ENCODE results near the gene CLDN8.
A peak's percentile ranks its signal among the peaks of the same experiment; 100 is the strongest.

The CLDN8 gene

GRCh38 chr21:30216041-30216723 is at the start of gene CLDN8:
Gene CLDN8, minus strand, starts transcription at chr21:30216097. Its CDS starts 172 bp downstream, at chr21:30215925.
- TF ChIP-seq, protein P1, sequence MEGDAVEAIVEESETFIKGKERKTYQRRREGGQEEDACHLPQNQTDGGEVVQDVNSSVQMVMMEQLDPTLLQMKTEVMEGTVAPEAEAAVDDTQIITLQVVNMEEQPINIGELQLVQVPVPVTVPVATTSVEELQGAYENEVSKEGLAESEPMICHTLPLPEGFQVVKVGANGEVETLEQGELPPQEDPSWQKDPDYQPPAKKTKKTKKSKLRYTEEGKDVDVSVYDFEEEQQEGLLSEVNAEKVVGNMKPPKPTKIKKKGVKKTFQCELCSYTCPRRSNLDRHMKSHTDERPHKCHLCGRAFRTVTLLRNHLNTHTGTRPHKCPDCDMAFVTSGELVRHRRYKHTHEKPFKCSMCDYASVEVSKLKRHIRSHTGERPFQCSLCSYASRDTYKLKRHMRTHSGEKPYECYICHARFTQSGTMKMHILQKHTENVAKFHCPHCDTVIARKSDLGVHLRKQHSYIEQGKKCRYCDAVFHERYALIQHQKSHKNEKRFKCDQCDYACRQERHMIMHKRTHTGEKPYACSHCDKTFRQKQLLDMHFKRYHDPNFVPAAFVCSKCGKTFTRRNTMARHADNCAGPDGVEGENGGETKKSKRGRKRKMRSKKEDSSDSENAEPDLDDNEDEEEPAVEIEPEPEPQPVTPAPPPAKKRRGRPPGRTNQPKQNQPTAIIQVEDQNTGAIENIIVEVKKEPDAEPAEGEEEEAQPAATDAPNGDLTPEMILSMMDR (IDR thresholded peaks at IDR 0.05), result no peak

DNA sequence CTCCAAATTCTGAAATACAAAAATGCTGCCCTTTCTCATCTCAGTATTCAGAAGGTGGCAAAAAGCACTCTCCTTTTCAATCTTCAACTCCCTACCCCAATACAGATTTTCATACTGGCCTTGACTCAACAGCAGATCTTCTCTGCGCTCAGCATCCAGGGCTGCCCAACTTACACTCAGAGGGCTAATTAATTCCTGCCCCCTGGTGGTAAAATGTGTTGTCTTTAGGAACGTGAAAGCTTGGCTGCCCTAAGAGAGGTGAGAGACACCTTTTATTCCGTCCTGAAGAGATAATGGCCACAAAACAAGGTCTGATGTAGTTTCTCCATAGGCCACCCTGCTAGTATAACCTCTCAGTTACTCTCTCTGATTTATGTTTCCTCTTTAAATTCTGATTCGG is 41.9 kb upstream of the CLDN8 start:
- peak; percentile 6 for DNase-seq
- Mint-ChIP-seq H3K4me1 (peaks cover 5% of the 10 kb centered on the region), H3K36me3 (ENCODE audit: low read depth) (no peaks in the 10 kb centered on the region), H3K4me3 (no peak overlapping the region), H3K9me3 (no peaks in the 10 kb centered on the region), H3K27me3 (ENCODE audit: low read depth, poor library complexity) (no peaks in the 10 kb centered on the region), H3K27ac (no peak overlapping the region)
- TF ChIP-seq, protein P1 (IDR thresholded peaks at IDR 0.05), result peak; percentile 28

More at GRCh38 chr21:30216041-30216723, at the start of gene CLDN8:
- Mint-ChIP-seq H3K27ac (no peak within 1 kb of the TSS), H3K4me3 (no peak within 1 kb of the TSS), H3K36me3 (ENCODE audit: low read depth) (no peaks in the 10 kb centered on the region), H3K9me3 (no peaks in the 10 kb centered on the region), H3K27me3 (ENCODE audit: low read depth, poor library complexity) (no peaks in the 10 kb centered on the region), H3K4me1 (no peaks in the 10 kb centered on the region)
- DNase-seq, result no peak

GRCh38 chr21:30256100-30256499 is 40.2 kb upstream of the CLDN8 start:
- H3K9me3 Mint-ChIP-seq, result no peaks in the 10 kb centered on the region
- TF ChIP-seq, protein P1 (IDR thresholded peaks at IDR 0.05), result no peak
- DNase-seq, result no peak
- H3K36me3 Mint-ChIP-seq (ENCODE audit: low read depth), result no peaks in the 10 kb centered on the region
- H3K27me3 Mint-ChIP-seq (ENCODE audit: low read depth, poor library complexity), result no peaks in the 10 kb centered on the region
- no peak overlapping the region for H3K4me3 Mint-ChIP-seq
- H3K27ac Mint-ChIP-seq, result peak overlapping the region; percentile 81
- H3K4me1 Mint-ChIP-seq, result peaks cover 5% of the 10 kb centered on the region

DNA sequence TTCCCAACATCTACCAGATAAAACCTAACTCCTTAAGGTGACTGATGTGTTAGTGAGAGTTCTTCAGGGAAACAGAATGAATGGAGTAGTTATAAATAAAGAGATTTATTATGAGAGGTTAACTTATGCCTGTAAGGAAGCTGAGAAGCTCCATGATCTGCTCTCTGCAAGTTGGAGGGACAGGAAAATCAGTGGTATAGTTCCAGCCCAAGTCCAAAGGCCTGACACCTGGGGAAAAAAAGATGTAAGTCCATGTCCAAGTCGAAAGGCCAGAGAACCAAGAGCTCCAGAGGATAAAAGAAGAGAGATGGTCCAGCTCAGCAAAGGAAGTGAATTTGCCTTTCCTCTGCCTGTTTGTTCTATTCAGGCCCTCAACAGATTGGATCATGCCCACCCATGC is 39.8 kb upstream of the CLDN8 start:
- no peaks in the 10 kb centered on the region for H3K36me3 Mint-ChIP-seq (ENCODE audit: low read depth)
- no peak overlapping the region for H3K4me3 Mint-ChIP-seq
- no peaks in the 10 kb centered on the region for H3K27me3 Mint-ChIP-seq (ENCODE audit: low read depth, poor library complexity)
- H3K9me3 Mint-ChIP-seq, result no peaks in the 10 kb centered on the region
- no peak overlapping the region for H3K27ac Mint-ChIP-seq
- TF ChIP-seq, protein P1 (IDR thresholded peaks at IDR 0.05), result no peak
- no peak for DNase-seq
- peaks cover 5% of the 10 kb centered on the region for H3K4me1 Mint-ChIP-seq

GRCh38 chr21:30251781-30252180 is 35.9 kb upstream of the CLDN8 start:
- no peaks in the 10 kb centered on the region for H3K9me3 Mint-ChIP-seq
- no peak overlapping the region for H3K27ac Mint-ChIP-seq
- no peak overlapping the region for H3K4me3 Mint-ChIP-seq
- no peaks in the 10 kb centered on the region for H3K36me3 Mint-ChIP-seq (ENCODE audit: low read depth)
- DNase-seq, result no peak
- TF ChIP-seq, protein P1 (IDR thresholded peaks at IDR 0.05), result no peak
- H3K4me1 Mint-ChIP-seq, result no peaks in the 10 kb centered on the region
- no peaks in the 10 kb centered on the region for H3K27me3 Mint-ChIP-seq (ENCODE audit: low read depth, poor library complexity)

- Mint-ChIP-seq H3K27ac (no peak overlapping the region), H3K4me3 (no peak overlapping the region), H3K36me3 (ENCODE audit: low read depth) (no peaks in the 10 kb centered on the region), H3K27me3 (ENCODE audit: low read depth, poor library complexity) (no peaks in the 10 kb centered on the region), H3K9me3 (no peaks in the 10 kb centered on the region), H3K4me1 (no peaks in the 10 kb centered on the region)
- TF ChIP-seq, protein P1 (IDR thresholded peaks at IDR 0.05), result no peak
- no peak for DNase-seq
Observed at GRCh38 chr21:30249936-30250335, 34.0 kb upstream of the CLDN8 start.
